NCI-H748 (cell line): ENCODE data around the gene FADS3.

Source experiments
- DNase-seq: peaks from one replicate; lab custom pipeline; 2025; ENCODE audit not compliant: unreplicated experiment; lab: John Stamatoyannopoulos, UW

The FADS3 gene

GRCh38 chr11:61839742-61840141 lies 51.6 kb downstream of the FADS3 start:
- DNase-seq, result no peak

- no peak for DNase-seq
Measured at GRCh38 chr11:61838921-61839320, 52.4 kb downstream of the FADS3 start.

DNA sequence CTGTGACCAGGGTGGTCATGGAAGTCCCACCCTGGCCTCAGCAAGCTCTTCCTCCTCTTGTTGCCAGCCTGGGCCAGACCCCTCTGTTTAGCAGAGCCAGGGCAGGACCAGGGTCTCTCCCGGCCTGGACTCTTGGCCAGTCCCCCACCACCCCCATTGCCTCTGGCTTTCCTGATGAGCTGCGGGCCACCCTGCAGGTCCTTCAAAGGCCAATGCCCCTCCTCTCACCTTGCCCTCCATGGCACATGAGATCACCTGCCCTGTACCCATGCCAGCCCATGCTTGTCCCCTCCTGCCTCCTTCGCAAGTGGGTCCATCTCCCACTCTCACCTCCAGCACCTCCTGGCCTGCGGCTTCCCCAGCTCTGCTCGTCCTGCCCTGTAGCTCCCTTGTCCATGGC lies 52.8 kb downstream of the FADS3 start:
- no peak for DNase-seq

- no peak for DNase-seq
Measured at GRCh38 chr11:61837411-61838005, 53.8 kb downstream of the FADS3 start.

GRCh38 chr11:61836193-61836592 lies 55.2 kb downstream of the FADS3 start:
- no peak for DNase-seq

GRCh38 chr11:61834278-61835048 lies 56.9 kb downstream of the FADS3 start:
- DNase-seq, result no peak

DNA sequence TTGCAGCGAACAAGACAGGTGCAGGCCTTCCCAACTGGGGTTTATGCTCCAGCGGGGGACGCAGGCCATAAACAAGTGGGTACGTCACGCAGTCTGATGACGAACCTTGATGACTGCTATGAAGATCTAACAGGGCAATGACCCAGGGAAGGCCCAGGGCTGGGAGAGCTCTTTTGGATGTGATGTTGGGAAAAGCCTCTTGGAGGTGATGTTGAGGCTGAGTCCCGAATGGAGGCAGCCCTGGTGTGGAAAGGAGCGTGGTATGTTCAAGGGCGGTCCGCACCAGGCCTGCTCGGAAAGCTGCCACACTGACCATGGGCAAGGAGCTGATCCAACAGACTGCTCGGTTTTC lies 57.4 kb downstream of the FADS3 start:
- DNase-seq, result no peak

DNA sequence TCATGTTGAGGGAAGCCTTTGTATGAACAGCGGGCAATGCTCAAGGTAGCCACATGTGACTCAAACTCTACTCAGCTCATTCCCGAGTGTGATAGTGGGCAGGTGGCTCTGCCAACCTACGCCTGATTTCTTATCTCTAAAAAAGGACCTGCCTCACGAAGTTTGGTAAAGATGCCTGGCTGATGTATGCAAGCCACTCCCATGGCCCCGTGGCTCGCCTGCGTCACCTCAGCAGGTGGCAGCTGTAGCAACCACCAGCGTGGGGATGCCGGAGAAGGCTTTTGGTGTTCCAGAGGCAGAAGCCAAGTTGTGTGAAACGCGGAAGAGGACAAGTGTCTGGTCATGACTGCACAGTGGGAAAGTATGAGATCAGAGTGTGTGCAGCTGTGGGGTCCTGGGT lies 57.9 kb downstream of the FADS3 start:
- DNase-seq, result no peak

- no peak for DNase-seq
Measured at GRCh38 chr11:61832754-61833153, 58.6 kb downstream of the FADS3 start.

DNA sequence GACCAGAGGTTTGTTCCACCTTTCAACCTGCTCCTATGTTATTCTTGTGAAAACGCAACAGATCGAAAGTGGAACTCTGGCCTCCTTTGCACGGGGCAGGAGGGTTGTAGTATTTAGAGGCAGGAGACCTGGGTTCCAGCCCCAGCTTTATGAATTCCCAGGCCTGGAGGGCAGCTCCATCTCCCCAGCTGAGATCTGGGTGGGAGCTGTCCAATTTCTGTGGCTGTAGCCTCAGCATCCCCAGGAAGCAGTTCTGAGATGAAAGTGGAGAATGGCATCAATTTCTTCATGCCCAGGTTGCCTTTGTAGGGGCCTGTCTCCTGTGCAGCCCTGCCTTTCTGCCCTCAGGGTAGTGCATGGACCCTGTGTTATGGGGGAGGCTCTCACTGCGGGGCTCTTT lies 59.1 kb downstream of the FADS3 start:
- DNase-seq, result no peak

GRCh38 chr11:61830237-61831105 lies 60.9 kb downstream of the FADS3 start:
- no peak for DNase-seq

- DNase-seq, result no peak
Measured at GRCh38 chr11:61829806-61830205, 61.5 kb downstream of the FADS3 start.

DNA sequence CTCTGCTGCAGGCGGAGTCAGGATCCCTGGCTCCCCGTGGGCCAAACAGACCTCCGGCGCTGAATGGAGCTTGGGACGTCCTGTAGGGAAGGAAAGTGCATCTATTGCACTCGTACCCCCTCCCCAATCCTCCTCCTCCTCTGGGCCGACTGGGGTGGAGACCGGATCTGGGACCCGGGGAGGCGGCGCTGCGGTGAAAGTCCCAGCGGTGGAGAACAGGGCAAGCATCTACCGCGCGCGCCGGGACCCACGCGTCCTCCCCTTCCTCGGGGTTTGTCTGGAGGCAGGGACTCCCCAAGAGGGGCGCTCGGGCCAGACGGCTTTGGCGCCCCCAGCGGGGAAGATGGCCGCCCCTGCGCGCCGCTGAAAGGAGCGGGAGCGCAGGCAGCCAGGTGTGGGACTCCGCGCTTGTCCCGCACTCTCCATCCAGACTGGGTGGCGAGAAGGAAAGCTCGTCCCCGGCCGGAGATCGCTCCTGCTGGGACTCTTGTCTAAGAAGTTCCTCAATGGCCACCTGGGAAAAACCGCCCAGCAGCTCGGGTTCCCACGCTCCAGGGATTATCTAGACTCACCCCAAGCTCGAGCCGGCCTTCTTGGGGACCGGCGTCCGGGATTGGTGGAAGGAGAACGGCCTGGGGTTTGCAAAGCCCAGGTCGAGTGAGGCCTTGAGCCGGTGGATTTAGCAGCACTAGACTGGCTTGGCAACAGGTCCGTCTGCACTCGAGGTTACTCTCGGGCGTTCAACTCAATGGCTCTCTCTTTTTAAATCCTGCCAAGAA lies 62.5 kb downstream of the FADS3 start:
- DNase-seq, result peak; percentile 67

DNA sequence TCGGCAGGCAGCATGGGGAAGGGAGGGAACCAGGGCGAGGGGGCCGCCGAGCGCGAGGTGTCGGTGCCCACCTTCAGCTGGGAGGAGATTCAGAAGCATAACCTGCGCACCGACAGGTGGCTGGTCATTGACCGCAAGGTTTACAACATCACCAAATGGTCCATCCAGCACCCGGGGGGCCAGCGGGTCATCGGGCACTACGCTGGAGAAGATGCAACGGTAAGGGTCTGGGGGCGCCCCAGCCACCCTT lies 63.0 kb downstream of the FADS3 start:
- DNase-seq, result no peak

- DNase-seq, result peak; percentile 99
Measured at GRCh38 chr11:61827571-61828378, 63.6 kb downstream of the FADS3 start, which contains the start of gene FADS2. Gene FADS2 (plus strand): TSS chr11:61828300. CDS start chr11:61828391, 91 bp downstream.

- peak; percentile 75 for DNase-seq
Measured at GRCh38 chr11:61826930-61827570, 64.3 kb downstream of the FADS3 start.
